ENCODE results near the gene GNL3. TPM values are rescaled to one million over a fixed set of nuclear protein-coding genes. Genes with fewer than 3 reads are reported as not detected.

GNL3 gene
- total RNA-seq, 2 experiments from 2014 or later, result 74.8 to 79.1 TPM

DNA sequence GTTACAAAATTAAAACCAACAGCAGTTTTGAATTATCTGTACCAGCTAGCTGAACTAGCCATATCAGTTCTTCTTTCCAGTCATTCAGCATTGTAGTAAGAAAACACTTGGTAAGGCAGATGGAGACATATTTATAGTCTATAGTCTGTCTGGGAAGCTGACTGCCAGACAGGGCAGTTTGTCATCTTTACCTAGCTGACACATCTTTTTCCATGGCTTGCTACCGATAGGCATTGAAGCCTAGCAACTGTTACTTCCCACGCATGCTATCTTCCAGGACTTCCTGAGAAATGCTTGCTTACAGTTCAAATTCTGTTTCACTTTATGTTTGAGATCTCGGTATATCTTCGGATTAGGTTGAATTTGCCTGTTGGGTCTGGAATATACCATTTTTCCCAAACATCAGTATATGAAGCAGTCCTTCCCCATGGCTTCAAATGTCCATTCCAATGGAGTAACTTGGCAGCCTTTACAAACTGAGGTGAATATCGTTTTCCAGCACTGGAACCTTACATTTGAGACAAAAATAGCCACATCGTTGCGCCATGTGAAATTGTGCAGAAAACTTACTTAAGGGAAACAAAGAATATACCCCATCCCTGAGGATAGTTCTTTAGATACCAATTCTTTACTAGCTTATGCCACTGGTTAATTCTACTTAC is 8.8 kb downstream of the GNL3 start:
- H3K27ac Mint-ChIP-seq, result no peak overlapping the region
- H3K9me3 Mint-ChIP-seq, result no peaks in the 10 kb centered on the region
- no peak for DNase-seq
- POLR2A ChIA-PET, result no interaction called here
- CTCF ChIA-PET, result interaction anchor here (0.5 kb wide), 1 partner anchor 12 kb away, joined by 3 read pairs; no protein-coding TSS in a partner anchor
- H3K27me3 Mint-ChIP-seq, result no peaks in the 10 kb centered on the region
- peaks cover 69% of the 10 kb centered on the region for H3K36me3 Mint-ChIP-seq (ENCODE audit: low read depth)
- H3K4me3 Mint-ChIP-seq, result no peak overlapping the region
- H3K4me1 Mint-ChIP-seq, result peaks cover 19% of the 10 kb centered on the region

DNA sequence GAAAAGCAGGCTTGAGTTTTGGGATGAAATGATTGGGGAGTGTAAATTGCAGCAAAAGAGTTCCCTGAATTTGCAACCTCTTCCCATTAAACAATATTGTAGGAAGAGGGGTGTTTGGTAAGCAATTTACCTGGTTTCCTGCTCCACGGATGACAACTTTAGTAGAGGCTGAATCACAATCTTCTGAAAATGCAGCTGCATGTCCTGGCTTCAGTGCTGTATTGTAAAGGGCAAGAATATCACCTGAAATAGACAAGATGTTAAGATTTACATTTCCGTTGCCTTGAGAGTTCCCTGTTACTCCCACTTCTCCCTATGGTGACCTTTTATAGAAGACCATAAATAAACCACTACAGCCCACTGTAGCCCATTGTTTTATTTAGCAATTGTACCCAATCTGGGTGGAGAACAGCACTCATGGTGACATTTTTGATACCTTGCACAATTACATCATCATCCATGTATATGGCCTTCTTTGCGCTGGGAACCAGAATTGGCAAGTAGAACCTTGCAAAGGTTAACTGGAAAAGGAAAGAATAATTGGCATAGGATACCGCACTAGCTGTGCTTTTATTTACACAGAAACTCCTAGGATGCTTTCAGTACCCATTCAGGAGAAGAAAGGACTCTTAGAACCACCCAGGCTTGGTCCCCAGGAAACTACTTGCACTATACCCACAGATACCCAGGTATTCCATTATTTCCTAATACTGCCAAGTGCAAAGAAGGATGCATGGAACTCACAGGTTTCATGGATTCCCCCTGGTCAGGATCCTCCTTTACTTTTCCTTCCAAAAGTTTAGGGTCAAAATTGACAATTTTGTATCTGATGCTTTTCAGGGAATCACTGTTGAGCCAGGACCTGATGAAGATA is 10.2 kb downstream of the GNL3 start:
- Mint-ChIP-seq H3K27ac (no peak overlapping the region), H3K9me3 (no peaks in the 10 kb centered on the region), H3K27me3 (no peaks in the 10 kb centered on the region), H3K36me3 (ENCODE audit: low read depth) (peaks cover 57% of the 10 kb centered on the region), H3K4me3 (no peak overlapping the region), H3K4me1 (peaks cover 14% of the 10 kb centered on the region)
- ChIA-PET CTCF (no interaction called here), POLR2A (no interaction called here)
- no peak for DNase-seq

DNA sequence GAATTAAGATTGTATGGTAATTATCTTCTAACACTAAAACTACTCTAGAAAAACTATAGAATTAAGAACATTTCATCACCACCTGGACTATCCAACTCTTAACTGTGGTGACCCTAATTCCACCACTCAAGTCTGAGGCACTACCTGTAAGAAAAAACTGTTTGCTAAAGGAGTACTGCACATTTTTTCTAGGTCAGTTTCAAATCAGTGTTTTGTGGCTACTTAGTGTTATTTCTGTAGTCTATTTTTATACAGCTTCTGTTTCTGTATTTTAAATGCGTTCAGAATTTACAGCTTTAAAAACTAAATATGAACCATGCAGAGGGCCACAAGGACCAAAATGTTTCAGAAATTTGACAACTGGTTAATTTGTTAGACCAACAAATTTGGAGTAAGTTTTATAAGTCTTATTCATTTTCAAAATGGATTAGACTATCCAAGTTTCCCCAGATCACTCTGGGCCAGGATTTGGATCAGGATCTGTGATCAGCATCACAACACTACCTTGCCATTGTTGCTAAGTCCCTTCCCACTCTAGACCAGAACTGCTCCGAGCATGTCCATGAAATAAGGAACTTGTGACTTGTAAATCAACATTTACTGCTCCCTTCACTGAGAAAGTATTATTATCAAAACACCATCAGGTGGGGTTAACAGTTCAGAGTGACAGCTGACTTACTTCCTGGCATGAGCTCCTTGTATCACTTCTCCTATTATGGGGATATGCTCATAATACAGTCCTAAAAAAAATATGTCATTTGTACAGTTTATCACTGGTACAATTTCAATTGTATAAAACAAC is 11.2 kb downstream of the GNL3 start:
- no peak overlapping the region for H3K4me3 Mint-ChIP-seq
- ChIA-PET CTCF (no interaction called here), POLR2A (no interaction called here)
- no peaks in the 10 kb centered on the region for H3K27me3 Mint-ChIP-seq
- H3K36me3 Mint-ChIP-seq (ENCODE audit: low read depth), result peaks cover 52% of the 10 kb centered on the region
- no peak for DNase-seq
- H3K4me1 Mint-ChIP-seq, result peaks cover 14% of the 10 kb centered on the region
- H3K9me3 Mint-ChIP-seq, result no peaks in the 10 kb centered on the region
- peak overlapping the region; percentile 5 for H3K27ac Mint-ChIP-seq

DNA sequence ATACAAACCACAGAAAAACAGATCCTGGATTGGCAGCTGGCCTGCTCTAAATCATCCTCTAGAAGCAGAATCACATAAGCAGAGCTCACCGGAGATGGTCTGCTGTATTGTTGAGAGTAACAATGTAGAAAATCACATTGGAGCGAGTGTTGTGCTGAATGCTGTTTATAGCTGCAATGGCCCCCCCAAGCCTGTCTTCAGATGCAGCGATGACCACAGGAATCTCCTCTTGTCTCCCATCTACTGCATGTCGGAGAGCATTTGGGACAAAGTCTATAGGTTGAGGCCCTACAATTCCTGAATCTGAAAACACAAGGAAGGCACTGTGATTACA is 11.8 kb downstream of the GNL3 start:
- Mint-ChIP-seq H3K27ac (peak overlapping the region; percentile 5), H3K4me3 (no peak overlapping the region), H3K36me3 (ENCODE audit: low read depth) (peaks cover 51% of the 10 kb centered on the region), H3K9me3 (no peaks in the 10 kb centered on the region), H3K4me1 (peaks cover 14% of the 10 kb centered on the region), H3K27me3 (no peaks in the 10 kb centered on the region)
- POLR2A ChIA-PET, result no interaction called here
- no peak for DNase-seq
- CTCF ChIA-PET, result no interaction called here

DNA sequence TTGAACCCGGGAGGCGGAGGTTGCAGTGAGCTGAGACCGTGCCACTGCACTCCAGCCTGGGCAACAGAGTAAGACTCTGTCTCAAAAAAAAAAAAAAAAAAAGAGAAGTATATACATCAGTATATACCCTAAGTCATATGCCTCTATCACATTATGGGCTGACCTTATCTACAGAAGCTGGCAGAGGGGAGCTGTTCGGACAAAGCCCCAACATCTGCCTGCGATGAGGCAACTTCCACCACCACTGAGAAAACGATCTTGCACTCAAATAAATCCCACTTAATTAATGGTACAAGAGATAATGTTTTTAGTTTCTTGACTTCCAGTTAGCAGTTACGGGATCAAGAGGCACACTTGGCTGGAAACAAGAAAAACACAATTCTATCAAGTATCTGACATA is 17.5 kb downstream of the GNL3 start:
- CTCF ChIA-PET, result no interaction called here
- Mint-ChIP-seq H3K4me3 (peak overlapping the region; percentile 13), H3K27me3 (no peaks in the 10 kb centered on the region), H3K27ac (no peak overlapping the region), H3K36me3 (ENCODE audit: low read depth) (peaks cover 12% of the 10 kb centered on the region), H3K4me1 (peaks cover 36% of the 10 kb centered on the region), H3K9me3 (no peaks in the 10 kb centered on the region)
- no peak for DNase-seq
- POLR2A ChIA-PET, result no interaction called here

DNA sequence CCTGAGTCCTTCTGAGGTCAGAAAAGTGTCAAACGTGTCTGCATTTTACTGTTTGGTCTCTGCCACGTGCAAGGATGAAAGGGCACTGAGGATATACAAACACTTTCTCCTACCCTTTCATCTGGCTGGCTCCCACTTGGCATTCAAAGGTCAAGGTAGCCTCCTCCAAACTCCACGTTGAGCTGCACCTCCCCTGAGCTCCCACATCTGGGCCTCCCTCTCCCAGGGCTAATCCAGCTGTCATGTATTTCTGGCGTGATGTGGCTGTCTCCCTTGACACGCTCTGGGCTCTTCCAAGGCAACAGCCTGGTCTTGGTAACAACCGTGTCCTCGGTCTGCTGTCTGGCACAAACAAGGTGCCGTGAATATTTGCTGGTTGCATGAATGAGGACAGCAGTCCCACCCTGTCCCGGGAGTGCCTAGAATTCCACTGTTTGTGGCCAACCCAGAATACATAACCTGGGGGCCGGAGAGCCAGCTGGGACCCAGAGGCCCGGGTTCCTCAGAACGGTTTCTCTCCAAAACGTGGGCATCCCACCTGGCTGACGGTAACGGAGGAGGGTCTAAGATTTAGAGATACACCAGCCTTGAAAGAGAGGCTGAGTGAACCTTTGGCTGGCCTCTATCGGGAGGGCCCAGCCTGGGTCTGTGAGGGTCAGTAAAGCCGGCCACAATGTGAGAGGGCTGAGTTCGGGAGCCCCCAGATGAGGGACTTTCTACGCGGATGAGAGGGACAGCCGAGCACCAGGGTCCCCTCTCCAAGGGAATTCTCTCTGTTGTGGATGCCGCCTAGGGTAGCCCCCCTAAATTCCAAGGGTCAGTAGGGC is 19.0 kb downstream of the GNL3 start:
- Mint-ChIP-seq H3K4me3 (peak overlapping the region; percentile 96), H3K9me3 (no peaks in the 10 kb centered on the region), H3K36me3 (ENCODE audit: low read depth) (peaks cover 20% of the 10 kb centered on the region), H3K4me1 (peaks cover 41% of the 10 kb centered on the region), H3K27me3 (no peaks in the 10 kb centered on the region), H3K27ac (peak overlapping the region; percentile 93)
- ChIA-PET POLR2A (no interaction called here), CTCF (interaction anchor here (2.2 to 2.5 kb wide), 2 partner anchors 12 to 16 kb away, joined by 6 to 11 read pairs; no protein-coding TSS in a partner anchor)
- DNase-seq, result peak; percentile 26

DNA sequence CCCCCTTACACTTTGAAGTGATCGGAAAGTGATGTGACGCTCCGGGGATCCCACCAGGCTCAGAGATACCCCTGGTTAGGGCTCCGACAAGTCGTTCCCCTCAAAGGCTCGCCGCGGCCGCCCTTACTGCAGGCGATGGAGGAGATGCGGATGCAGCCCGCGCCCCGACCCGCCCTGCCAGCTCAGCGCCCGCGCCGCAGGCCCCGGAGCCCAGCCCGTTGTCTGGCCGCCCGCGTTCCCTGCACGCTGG is 19.5 kb downstream of the GNL3 start:
- ChIA-PET POLR2A (interaction anchor here (0.6 kb wide), 1 partner anchor 42 kb away, joined by 4 read pairs; no protein-coding TSS in a partner anchor), CTCF (interaction anchor here (2.2 to 2.5 kb wide), 2 partner anchors 12 to 16 kb away, joined by 6 to 11 read pairs; no protein-coding TSS in a partner anchor)
- Mint-ChIP-seq H3K27me3 (no peaks in the 10 kb centered on the region), H3K9me3 (no peaks in the 10 kb centered on the region), H3K36me3 (ENCODE audit: low read depth) (peaks cover 22% of the 10 kb centered on the region), H3K4me3 (peak overlapping the region; percentile 96), H3K27ac (peak overlapping the region; percentile 93), H3K4me1 (peaks cover 41% of the 10 kb centered on the region)
- no peak for DNase-seq

DNA sequence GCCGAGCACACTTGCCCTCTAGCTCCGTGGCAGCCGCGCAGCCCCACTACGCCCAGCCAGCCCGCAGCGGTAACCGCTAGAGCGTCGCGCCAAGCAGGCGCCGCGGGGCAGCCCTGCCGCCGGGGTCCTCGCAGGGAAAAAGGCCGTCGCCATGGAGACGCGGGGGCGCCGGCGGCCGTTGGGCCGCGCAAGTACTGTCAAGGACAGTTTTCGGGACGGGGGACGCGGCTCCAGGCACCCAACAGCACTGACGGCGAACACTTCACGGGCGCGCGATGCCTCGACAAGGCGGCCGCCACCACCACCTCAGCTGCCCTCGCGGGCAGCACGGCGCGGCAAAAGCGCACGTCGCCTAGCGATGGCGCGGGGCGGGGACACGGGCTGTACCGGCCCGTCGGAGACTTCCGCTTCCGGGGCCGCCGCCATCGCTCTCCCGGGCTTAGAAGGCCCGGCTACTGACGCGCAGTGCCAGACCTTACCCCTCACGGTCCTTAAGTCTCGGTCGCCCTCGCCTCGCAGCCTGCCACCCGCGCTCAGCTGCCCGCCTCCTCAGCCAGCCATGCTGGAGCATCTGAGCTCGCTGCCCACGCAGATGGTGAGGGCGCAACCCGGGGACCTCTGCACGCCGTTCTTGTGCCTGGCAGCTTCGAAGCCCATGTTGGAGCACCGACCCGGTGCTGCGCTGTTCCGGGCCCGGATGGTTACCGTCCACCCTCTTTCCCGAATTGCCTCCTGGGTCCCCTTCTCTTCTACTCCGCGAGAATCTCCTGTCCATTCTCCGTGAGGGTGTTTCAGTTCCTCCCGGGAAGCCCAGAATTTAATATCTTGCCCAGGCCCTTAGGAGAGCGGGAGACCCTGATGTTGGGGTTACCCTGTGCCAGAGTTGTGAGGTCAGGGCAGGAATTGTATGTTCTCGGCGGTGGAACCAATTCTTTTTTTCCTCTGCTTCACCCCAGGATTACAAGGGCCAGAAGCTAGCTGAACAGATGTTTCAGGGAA is 20.2 kb downstream of the GNL3 start, which contains the start of the genes GLT8D1 and SPCS1:
Gene GLT8D1 (minus strand): TSS at position 104 of the 999 bp plus-strand sequence. CDS start 5,331 bp downstream, outside the sequence.
Gene SPCS1 (plus strand): TSS at position 419 of the 999 bp plus-strand sequence. CDS start 141 bp downstream, at position 560.
- H3K27ac Mint-ChIP-seq, result peak within 1 kb of the TSS; percentile 93
- H3K4me3 Mint-ChIP-seq, result peak within 1 kb of the TSS; percentile 96
- no peaks in the 10 kb centered on the region for H3K9me3 Mint-ChIP-seq
- POLR2A ChIA-PET, result interaction anchor here (0.6 kb wide), 1 partner anchor 42 kb away, joined by 4 read pairs; no protein-coding TSS in a partner anchor
- no peaks in the 10 kb centered on the region for H3K27me3 Mint-ChIP-seq
- peaks cover 41% of the 10 kb centered on the region for H3K4me1 Mint-ChIP-seq
- CTCF ChIA-PET, result interaction anchor here (0.5 to 2.5 kb wide), 7 partner anchors 10 to 367 kb away, joined by 3 to 11 read pairs (median 5); no protein-coding TSS in a partner anchor
- peak; percentile 88 for DNase-seq
- H3K36me3 Mint-ChIP-seq (ENCODE audit: low read depth), result peaks cover 22% of the 10 kb centered on the region

DNA sequence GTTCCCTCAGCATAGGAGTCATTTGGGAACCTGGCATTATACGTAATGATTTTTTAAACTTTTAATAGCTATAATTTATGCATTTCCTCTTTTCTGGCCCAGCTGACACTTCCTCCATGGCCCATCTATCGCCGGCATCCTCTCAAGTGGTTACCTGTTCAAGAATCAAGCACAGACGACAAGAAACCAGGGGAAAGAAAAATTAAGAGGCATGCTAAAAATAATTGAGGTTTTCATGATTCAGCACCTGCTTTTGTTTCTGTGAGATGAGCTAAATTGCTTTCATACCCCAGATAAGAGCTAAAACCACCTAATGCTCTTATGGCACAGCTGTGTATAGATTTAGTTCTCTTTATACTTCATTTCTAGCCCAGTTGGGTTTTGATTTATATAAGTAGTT is 21.8 kb downstream of the GNL3 start:
- Mint-ChIP-seq H3K4me1 (peaks cover 36% of the 10 kb centered on the region), H3K4me3 (peak overlapping the region; percentile 96), H3K36me3 (ENCODE audit: low read depth) (peaks cover 25% of the 10 kb centered on the region), H3K27me3 (no peaks in the 10 kb centered on the region), H3K27ac (peak overlapping the region; percentile 21), H3K9me3 (no peaks in the 10 kb centered on the region)
- ChIA-PET POLR2A (no interaction called here), CTCF (interaction anchor here (0.7 to 2.2 kb wide), 3 partner anchors 8 to 13 kb away, joined by 3 to 7 read pairs (median 4); no protein-coding TSS in a partner anchor)
- DNase-seq, result no peak

DNA sequence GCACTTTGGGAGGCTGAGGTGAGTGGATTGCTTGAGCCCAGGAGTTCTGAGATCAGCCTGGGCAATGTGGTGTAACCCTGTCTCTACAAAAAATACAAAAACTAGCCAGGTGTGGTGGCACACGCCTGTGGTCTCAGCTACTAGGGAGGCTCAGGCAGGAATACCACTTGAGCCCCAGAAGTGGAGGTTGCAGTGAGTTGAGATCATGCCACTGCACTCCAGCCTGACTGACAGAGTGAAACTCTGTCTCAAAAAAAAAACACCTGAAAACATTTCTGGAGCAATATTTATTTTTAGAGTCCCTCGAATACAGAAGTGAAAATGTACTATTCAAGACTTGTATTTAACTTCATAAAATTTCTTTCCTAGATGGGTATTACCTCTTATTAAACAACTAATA is 24.7 kb downstream of the GNL3 start:
- Mint-ChIP-seq H3K27ac (no peak overlapping the region), H3K4me1 (peaks cover 22% of the 10 kb centered on the region), H3K27me3 (no peaks in the 10 kb centered on the region), H3K9me3 (no peaks in the 10 kb centered on the region), H3K4me3 (no peak overlapping the region), H3K36me3 (ENCODE audit: low read depth) (peaks cover 28% of the 10 kb centered on the region)
- DNase-seq, result no peak
- POLR2A ChIA-PET, result no interaction called here
- CTCF ChIA-PET, result no interaction called here
